Measurements from ENCODE around the gene IL36A.

IL36A gene

GRCh38 chr2:113010088-113010487 lies 4.8 kb downstream of the IL36A start:
- no peak for TF ChIP-seq CTCF (IDR thresholded peaks at IDR 0.05)

DNA sequence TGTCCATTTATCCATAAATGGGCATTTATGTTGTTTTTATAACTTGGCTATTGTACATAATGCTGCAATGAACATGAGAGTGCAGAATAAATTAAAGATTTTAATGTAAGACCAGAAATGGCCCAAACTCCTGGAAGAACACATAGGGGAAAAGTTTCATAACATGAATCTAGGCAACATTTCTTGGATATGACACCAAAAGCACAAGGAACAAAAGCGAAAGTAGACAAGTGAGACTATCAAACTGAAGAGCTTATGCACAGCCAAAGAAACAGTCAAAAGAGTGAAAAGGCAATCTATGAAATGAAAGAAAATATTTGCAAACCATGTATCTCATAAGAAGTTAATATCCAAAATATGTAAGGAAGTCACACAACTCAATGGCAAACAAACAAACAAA lies 5.8 kb downstream of the IL36A start:
- no peak for TF ChIP-seq CTCF (IDR thresholded peaks at IDR 0.05)

- no peak for TF ChIP-seq CTCF (IDR thresholded peaks at IDR 0.05)
Measured at GRCh38 chr2:113012436-113013335, 7.4 kb downstream of the IL36A start.

DNA sequence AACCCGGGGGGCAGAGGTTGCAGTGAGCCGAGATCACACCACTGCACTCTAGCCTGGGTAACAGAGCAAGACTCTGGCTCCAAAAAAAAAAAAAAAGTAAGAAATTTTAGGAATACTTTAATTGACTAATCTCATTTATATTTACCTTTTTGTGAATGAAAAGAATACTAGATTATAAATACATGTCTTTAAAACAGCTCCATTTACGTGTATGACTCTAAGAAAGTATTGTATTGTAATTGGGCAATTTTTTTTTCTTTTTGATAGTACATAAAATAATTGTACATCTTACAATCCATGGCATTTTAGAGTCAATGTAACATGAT lies 8.0 kb downstream of the IL36A start:
- no peak for TF ChIP-seq CTCF (IDR thresholded peaks at IDR 0.05)

DNA sequence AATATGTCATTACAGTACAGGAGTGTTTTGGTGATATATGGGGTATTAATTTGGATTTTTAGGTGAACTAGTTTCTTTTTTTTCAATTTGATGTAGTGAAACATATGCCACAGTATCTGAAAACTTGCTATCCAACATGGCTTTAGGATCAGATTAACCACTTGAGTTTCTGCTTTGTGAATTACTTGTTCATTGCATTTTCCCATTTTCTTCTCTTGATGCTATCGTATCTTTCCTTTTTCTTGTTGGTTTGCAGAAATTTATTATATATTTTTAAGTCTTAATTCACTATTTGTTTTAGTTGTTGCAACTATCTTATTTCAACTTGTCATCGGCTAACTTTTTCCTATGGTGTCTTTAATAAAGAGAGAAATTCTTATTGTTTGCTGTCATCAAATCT lies 8.8 kb downstream of the IL36A start:
- TF ChIP-seq CTCF (IDR thresholded peaks at IDR 0.05): no peak

DNA sequence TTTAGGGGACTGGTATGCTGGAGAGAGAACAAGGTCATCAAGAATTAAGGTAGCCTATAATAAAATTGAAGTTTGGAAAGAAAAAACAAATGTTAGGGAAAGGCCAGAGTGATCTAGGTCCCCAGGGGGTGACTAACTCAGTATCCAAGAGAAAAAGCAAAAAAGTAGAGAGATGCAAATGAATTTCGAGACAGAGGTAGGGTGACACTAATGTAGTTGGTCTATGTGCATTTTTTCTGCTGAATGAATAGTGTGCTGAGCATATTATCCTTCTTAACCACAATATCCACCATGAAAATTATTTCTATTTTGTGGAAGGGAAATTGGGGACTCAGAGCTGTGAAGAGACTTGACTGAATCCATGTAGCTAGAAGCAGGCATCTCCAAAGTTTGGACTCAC lies 9.8 kb downstream of the IL36A start:
- no peak for TF ChIP-seq CTCF (IDR thresholded peaks at IDR 0.05)

DNA sequence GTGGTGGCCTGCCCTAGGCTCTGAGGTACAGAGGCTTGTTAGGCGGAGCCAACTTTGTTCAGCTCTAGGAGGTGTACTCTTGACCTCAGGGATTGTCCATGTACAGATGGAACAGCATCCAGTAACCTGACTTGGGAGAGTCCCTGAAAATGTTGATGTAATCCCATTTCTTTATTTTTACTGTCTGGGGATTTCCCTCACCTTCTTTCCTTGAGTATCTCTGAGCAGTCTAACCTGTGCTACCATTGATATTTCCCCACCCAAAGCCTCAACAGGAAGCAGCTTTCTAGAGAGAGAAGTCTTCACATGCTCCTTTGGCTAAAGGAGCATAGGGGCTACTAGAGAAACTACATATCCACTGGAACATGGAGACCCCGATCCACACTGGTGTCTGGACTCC lies 10.4 kb downstream of the IL36A start:
- TF ChIP-seq CTCF (IDR thresholded peaks at IDR 0.05): no peak

DNA sequence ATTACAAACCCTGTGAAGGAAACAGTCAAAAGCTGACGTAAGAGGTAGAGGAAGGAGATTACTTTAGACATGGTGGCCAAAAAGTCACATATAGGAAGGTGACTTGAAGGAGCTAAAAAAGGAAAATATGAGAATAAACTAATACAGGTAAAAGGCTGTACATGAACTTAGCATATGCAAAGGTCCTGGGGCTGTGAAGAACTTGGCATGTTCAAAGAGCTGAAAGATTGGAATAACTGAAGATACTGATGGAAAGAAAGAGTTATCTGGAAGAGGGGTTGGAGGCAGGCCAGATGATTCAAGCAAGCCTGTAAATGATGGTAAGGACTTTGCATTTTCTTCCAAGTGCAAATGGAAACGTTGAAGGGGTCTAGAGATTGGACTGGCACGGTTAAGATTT lies 13.2 kb downstream of the IL36A start:
- TF ChIP-seq CTCF (IDR thresholded peaks at IDR 0.05): no peak
